Measurements from ENCODE around the gene UBE2Q2.

- TF ChIP-seq, protein P1, sequence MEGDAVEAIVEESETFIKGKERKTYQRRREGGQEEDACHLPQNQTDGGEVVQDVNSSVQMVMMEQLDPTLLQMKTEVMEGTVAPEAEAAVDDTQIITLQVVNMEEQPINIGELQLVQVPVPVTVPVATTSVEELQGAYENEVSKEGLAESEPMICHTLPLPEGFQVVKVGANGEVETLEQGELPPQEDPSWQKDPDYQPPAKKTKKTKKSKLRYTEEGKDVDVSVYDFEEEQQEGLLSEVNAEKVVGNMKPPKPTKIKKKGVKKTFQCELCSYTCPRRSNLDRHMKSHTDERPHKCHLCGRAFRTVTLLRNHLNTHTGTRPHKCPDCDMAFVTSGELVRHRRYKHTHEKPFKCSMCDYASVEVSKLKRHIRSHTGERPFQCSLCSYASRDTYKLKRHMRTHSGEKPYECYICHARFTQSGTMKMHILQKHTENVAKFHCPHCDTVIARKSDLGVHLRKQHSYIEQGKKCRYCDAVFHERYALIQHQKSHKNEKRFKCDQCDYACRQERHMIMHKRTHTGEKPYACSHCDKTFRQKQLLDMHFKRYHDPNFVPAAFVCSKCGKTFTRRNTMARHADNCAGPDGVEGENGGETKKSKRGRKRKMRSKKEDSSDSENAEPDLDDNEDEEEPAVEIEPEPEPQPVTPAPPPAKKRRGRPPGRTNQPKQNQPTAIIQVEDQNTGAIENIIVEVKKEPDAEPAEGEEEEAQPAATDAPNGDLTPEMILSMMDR (IDR thresholded peaks at IDR 0.05 in 8 of 11, conservative IDR thresholded peaks at IDR 0.05 in 3 of 11) = no peak
- TF ChIP-seq POLR2A (IDR thresholded peaks at IDR 0.05) (no peak), POLR2AphosphoS5 (IDR thresholded peaks at IDR 0.05) (no peak)
These were observed 100.5 kb downstream of the UBE2Q2 start for GRCh38 chr15:75943713-75944215.

All from spleen (tissue), 7 donors.